Posterior cingulate gyrus (tissue), 11 donors: ENCODE data around the gene PITPNM2.
"Not testable (repeated sequence)": the region's sequence is repeated elsewhere in the genome, so short reads cannot be mapped to it uniquely, and the experiment has no call there.

Experiments used
- DNase-seq, 10 donors: peaks; one replicate each; pipeline versions ENCODE4 v3.0.0 to v3.0.0-alpha.2; 2020 to 2021; ENCODE audit warnings: mixed read lengths in 3 of 10
- intact Hi-C: fragments of 100-400 bp; cut with DNase I; formaldehyde crosslinking; loops from one replicate; pipeline ENCODE4 v1.15.1; 2023

Gene PITPNM2

GRCh38 chr12:123126294-123127181 lies 24.4 kb downstream of the PITPNM2 start:
- intact Hi-C loops = no loop called here
- peak in 1 of 10 donors; percentile 13 for DNase-seq

DNA sequence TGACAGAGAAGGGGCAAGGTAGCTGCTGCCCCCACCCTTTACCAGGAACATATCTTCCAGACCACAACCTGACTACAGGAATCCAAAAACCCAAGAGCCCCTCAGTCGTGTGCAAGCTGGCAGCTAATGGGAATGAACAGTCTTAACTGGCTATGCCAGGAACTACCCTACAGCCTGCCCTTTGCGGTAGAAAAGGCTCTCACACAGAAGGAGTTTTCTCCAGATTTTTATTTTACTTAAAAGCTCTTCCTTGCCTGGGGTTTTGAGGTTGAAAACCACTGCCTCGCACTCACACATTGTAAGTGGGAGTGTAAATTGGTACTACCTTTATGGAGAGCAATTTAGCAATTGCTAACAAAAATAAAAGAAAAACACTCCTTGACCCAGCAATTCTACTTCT lies 28.3 kb downstream of the PITPNM2 start:
- intact Hi-C loops = no loop called here
- peak in 1 of 10 donors; percentile 1 for DNase-seq

- DNase-seq = peak in 1 of 10 donors; percentile 16
- intact Hi-C loops = no loop called here
Observed at GRCh38 chr12:123121670-123122069, 29.2 kb downstream of the PITPNM2 start.

GRCh38 chr12:123120452-123121166 lies 30.3 kb downstream of the PITPNM2 start:
- peak in 1 of 10 donors; percentile 62 for DNase-seq
- intact Hi-C loops = no loop called here

GRCh38 chr12:123119808-123120207 lies 31.1 kb downstream of the PITPNM2 start:
- intact Hi-C loops = no loop called here
- peak in 1 of 10 donors; percentile 62 for DNase-seq

GRCh38 chr12:123118497-123118896 lies 32.4 kb downstream of the PITPNM2 start:
- peak in 1 of 10 donors; percentile 27 for DNase-seq

GRCh38 chr12:123115409-123116121 lies 35.3 kb downstream of the PITPNM2 start:
- peak in 8 of 10 donors; percentile 42 to 91 (median 60) for DNase-seq
- intact Hi-C loops = no loop called here

More at GRCh38 chr12:123118497-123118896, 32.4 kb downstream of the PITPNM2 start:
- intact Hi-C loops = no loop called here

- intact Hi-C loops = no loop called here
- peak in 1 of 10 donors; percentile 79 for DNase-seq
Observed at GRCh38 chr12:123114304-123115083, 36.4 kb downstream of the PITPNM2 start.

DNA sequence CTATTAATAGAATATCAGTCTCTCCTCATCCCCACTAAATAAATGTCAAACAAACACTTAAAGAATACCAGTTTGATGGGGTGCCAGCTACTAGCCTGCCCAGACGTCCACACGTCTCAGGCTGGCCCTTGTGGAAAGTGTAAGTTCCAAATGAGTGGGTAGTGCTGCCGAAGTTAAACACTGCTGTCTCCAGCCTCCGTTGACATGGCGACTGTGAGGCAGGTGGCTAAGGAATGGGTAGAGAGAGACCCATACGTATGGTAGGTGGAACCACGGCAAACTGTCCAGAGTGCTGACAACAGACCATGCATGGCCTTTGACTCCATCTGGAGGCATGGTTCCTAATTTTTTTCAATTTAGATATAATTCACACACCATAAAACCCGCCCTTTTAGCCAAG lies 37.9 kb downstream of the PITPNM2 start:
- intact Hi-C loops = no loop called here
- DNase-seq = peak in 5 of 10 donors; percentile 39 to 91 (median 79)

DNA sequence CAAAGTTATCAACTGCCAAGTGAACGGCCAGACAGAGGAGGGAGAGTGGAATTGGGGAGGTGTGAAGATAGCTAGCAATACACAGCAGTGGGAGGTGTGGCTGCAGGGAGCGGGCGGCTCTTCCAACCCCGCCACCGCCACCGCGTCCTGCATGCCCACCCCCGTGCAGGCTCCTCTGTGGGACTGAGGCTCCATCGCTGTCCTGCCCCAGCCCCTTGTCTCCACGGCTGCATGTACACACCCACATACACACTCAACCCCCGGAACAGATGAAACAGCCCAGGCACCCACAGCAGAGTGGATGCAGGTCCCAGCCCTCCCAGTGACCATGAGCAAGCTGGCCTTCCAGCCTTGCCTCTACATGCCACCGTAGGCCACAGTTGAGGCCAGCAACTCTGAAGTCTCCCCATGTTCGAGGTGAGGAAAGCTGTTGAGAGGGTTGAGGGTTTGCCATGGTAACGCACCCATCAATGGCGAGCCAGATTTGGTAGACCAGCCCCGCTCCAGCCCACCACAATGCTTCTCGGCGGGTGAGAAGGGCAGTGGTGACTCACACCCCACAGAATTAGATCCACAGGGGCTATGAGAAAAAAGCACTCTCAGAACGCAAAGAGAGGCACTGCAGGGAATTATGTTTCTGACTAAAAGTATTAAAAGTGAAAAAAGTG lies 39.3 kb downstream of the PITPNM2 start:
- intact Hi-C loops = no loop called here
- peak in 3 of 10 donors; percentile 20 to 86 (median 83) for DNase-seq

DNA sequence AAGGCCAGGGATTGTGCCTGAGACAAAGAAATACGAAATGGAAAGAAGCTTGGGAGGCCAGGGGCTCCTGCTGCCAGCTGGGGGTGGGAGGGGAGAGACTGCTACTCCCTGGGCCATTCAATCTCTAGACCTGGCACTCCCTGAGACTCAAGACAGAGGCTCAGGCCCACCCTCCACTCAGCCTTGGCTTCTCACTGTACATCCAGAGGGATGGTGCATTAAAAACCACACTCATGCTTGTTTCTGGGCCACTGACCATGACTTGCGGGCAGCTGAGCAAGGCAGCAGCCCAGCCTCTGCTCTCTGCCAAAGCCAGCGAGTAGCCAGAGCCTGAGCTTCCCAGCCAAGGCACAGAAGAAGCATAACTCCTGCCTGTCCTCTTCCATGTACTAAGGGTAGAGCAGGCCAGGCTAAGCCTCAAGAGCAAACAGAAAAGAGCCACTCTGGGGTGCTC lies 41.5 kb downstream of the PITPNM2 start:
- intact Hi-C loops = no loop called here
- peak in 7 of 10 donors; percentile 25 to 82 (median 41) for DNase-seq

GRCh38 chr12:123108682-123109066 lies 42.2 kb downstream of the PITPNM2 start:
- intact Hi-C loops = no loop called here

GRCh38 chr12:123107926-123108681 lies 42.8 kb downstream of the PITPNM2 start:
- DNase-seq = peak in 2 of 10 donors; percentile 70 to 75
- intact Hi-C loops = no loop called here

More at GRCh38 chr12:123108682-123109066, 42.2 kb downstream of the PITPNM2 start:
- DNase-seq = peak in 2 of 10 donors; percentile 32 to 45

- intact Hi-C loops = no loop called here
- DNase-seq = no peak
Observed at GRCh38 chr12:123106640-123107359, 44.1 kb downstream of the PITPNM2 start.

- DNase-seq = no peak
- intact Hi-C loops = no loop called here
Observed at GRCh38 chr12:123105211-123105826, 45.6 kb downstream of the PITPNM2 start.

DNA sequence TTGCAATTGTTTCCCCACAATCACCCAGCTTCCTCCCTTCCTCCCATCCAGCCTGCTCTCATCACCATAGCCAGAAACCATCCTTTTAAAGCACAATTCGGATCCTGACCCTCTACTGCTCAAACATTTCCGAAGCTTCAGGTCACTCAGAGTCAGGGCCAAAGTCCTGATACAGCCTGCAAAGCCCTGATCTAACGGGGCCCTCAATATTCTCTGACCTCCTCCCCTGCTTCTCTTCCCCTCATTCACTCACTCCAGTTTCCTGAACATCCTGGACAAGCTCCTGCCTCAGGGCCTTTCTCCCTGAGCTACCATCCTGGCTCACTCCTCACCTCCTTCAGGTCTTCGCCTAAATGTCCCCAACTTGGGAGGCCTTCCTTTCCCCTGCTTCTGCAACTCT lies 46.1 kb downstream of the PITPNM2 start:
- DNase-seq = no peak
- intact Hi-C loops = no loop called here

GRCh38 chr12:123104094-123104493 lies 46.8 kb downstream of the PITPNM2 start:
- intact Hi-C loops, DNase-seq: not testable (repeated sequence)
